ENCODE measurements around the gene STX18. TPM values are rescaled to one million over a fixed set of nuclear protein-coding genes. Genes with fewer than 3 reads are reported as not detected.

Gene STX18
- total RNA-seq, 1 donor from 2014 or later, result 15.1 TPM

GRCh38 chr4:4419896-4420295 is 122.0 kb downstream of the STX18 start:
- no peaks in the 10 kb centered on the region for H3K27me3 ChIP-seq (ENCODE audit: control insufficient read depth in 3 of 3, insufficient read depth in 3 of 3, low read length in 3 of 3)
- peaks cover 48 to 53% (median 52%) of the 10 kb centered on the region in 3 donors for H3K36me3 ChIP-seq (ENCODE audit: control insufficient read depth in 3 of 3, insufficient read depth in 3 of 3, low read length in 3 of 3)
- no peak overlapping the region for H3K4me3 ChIP-seq (ENCODE audit: low read length in 3 of 3)
- no peak overlapping the region for H3K9ac ChIP-seq (ENCODE audit: low read depth in 1 of 3, low read length in 3 of 3)
- no peaks in the 10 kb centered on the region for H3K4me1 ChIP-seq (ENCODE audit: control insufficient read depth in 3 of 3, insufficient read depth in 3 of 3, low read length in 3 of 3)
- no peak overlapping the region for H3K27ac ChIP-seq (ENCODE audit: low read depth, low read length)
- no peaks in the 10 kb centered on the region for H3K9me3 ChIP-seq (ENCODE audit: control insufficient read depth in 3 of 3, low read length in 3 of 3)

GRCh38 chr4:4418676-4419390 is 123.0 kb downstream of the STX18 start:
- Histone ChIP-seq H3K36me3 (ENCODE audit: control insufficient read depth in 3 of 3, insufficient read depth in 3 of 3, low read length in 3 of 3) (peaks cover 43 to 47% (median 46%) of the 10 kb centered on the region in 3 donors), H3K4me1 (ENCODE audit: control insufficient read depth in 3 of 3, insufficient read depth in 3 of 3, low read length in 3 of 3) (no peaks in the 10 kb centered on the region), H3K4me3 (ENCODE audit: low read length in 3 of 3) (no peak overlapping the region)

GRCh38 chr4:4417886-4418285 is 124.0 kb downstream of the STX18 start:
- no peak overlapping the region for H3K27ac ChIP-seq (ENCODE audit: low read depth, low read length)
- no peak overlapping the region for H3K9ac ChIP-seq (ENCODE audit: low read depth in 1 of 3, low read length in 3 of 3)
- peaks cover 35 to 39% (median 38%) of the 10 kb centered on the region in 3 donors for H3K36me3 ChIP-seq (ENCODE audit: control insufficient read depth in 3 of 3, insufficient read depth in 3 of 3, low read length in 3 of 3)
- no peak overlapping the region for H3K4me3 ChIP-seq (ENCODE audit: low read length in 3 of 3)
- no peaks in the 10 kb centered on the region for H3K4me1 ChIP-seq (ENCODE audit: control insufficient read depth in 3 of 3, insufficient read depth in 3 of 3, low read length in 3 of 3)
- H3K27me3 ChIP-seq (ENCODE audit: control insufficient read depth in 3 of 3, insufficient read depth in 3 of 3, low read length in 3 of 3), result no peaks in the 10 kb centered on the region
- no peaks in the 10 kb centered on the region for H3K9me3 ChIP-seq (ENCODE audit: control insufficient read depth in 3 of 3, low read length in 3 of 3)

More at GRCh38 chr4:4418676-4419390, 123.0 kb downstream of the STX18 start:
- Histone ChIP-seq H3K27ac (ENCODE audit: low read depth, low read length) (no peak overlapping the region), H3K27me3 (ENCODE audit: control insufficient read depth in 3 of 3, insufficient read depth in 3 of 3, low read length in 3 of 3) (no peaks in the 10 kb centered on the region), H3K9ac (ENCODE audit: low read depth in 1 of 3, low read length in 3 of 3) (no peak overlapping the region), H3K9me3 (ENCODE audit: control insufficient read depth in 3 of 3, low read length in 3 of 3) (no peaks in the 10 kb centered on the region)

GRCh38 chr4:4416981-4417380 is 124.9 kb downstream of the STX18 start:
- Histone ChIP-seq H3K36me3 (ENCODE audit: control insufficient read depth in 3 of 3, insufficient read depth in 3 of 3, low read length in 3 of 3) (peaks cover 32 to 37% (median 35%) of the 10 kb centered on the region in 3 donors), H3K4me3 (ENCODE audit: low read length in 3 of 3) (no peak overlapping the region), H3K27me3 (ENCODE audit: control insufficient read depth in 3 of 3, insufficient read depth in 3 of 3, low read length in 3 of 3) (no peaks in the 10 kb centered on the region), H3K4me1 (ENCODE audit: control insufficient read depth in 3 of 3, insufficient read depth in 3 of 3, low read length in 3 of 3) (no peaks in the 10 kb centered on the region), H3K9ac (ENCODE audit: low read depth in 1 of 3, low read length in 3 of 3) (no peak overlapping the region), H3K9me3 (ENCODE audit: control insufficient read depth in 3 of 3, low read length in 3 of 3) (no peaks in the 10 kb centered on the region), H3K27ac (ENCODE audit: low read depth, low read length) (no peak overlapping the region)

GRCh38 chr4:4415806-4416805 is 125.7 kb downstream of the STX18 start:
- Histone ChIP-seq H3K36me3 (ENCODE audit: control insufficient read depth in 3 of 3, insufficient read depth in 3 of 3, low read length in 3 of 3) (peaks cover 28 to 30% (median 28%) of the 10 kb centered on the region in 3 donors), H3K9me3 (ENCODE audit: control insufficient read depth in 3 of 3, low read length in 3 of 3) (no peaks in the 10 kb centered on the region), H3K4me3 (ENCODE audit: low read length in 3 of 3) (no peak overlapping the region), H3K9ac (ENCODE audit: low read depth in 1 of 3, low read length in 3 of 3) (no peak overlapping the region), H3K4me1 (ENCODE audit: control insufficient read depth in 3 of 3, insufficient read depth in 3 of 3, low read length in 3 of 3) (no peaks in the 10 kb centered on the region), H3K27ac (ENCODE audit: low read depth, low read length) (no peak overlapping the region), H3K27me3 (ENCODE audit: control insufficient read depth in 3 of 3, insufficient read depth in 3 of 3, low read length in 3 of 3) (no peaks in the 10 kb centered on the region)

- no peak overlapping the region for H3K27ac ChIP-seq (ENCODE audit: low read depth, low read length)
- H3K9ac ChIP-seq (ENCODE audit: low read depth in 1 of 3, low read length in 3 of 3), result no peak overlapping the region
- peaks cover 20 to 23% (median 21%) of the 10 kb centered on the region in 3 donors for H3K36me3 ChIP-seq (ENCODE audit: control insufficient read depth in 3 of 3, insufficient read depth in 3 of 3, low read length in 3 of 3)
- H3K9me3 ChIP-seq (ENCODE audit: control insufficient read depth in 3 of 3, low read length in 3 of 3), result no peaks in the 10 kb centered on the region
- H3K27me3 ChIP-seq (ENCODE audit: control insufficient read depth in 3 of 3, insufficient read depth in 3 of 3, low read length in 3 of 3), result peaks cover 0 to 4% (median 0%) of the 10 kb centered on the region in 3 donors
- no peak overlapping the region for H3K4me3 ChIP-seq (ENCODE audit: low read length in 3 of 3)
- no peaks in the 10 kb centered on the region for H3K4me1 ChIP-seq (ENCODE audit: control insufficient read depth in 3 of 3, insufficient read depth in 3 of 3, low read length in 3 of 3)
Observed at GRCh38 chr4:4415107-4415805, 126.6 kb downstream of the STX18 start.

GRCh38 chr4:4413806-4414205 is 128.0 kb downstream of the STX18 start:
- H3K27ac ChIP-seq (ENCODE audit: low read depth, low read length), result no peak overlapping the region
- H3K27me3 ChIP-seq (ENCODE audit: control insufficient read depth in 3 of 3, insufficient read depth in 3 of 3, low read length in 3 of 3), result peaks cover 0 to 9% (median 6%) of the 10 kb centered on the region in 3 donors
- no peak overlapping the region for H3K9ac ChIP-seq (ENCODE audit: low read depth in 1 of 3, low read length in 3 of 3)
- H3K4me1 ChIP-seq (ENCODE audit: control insufficient read depth in 3 of 3, insufficient read depth in 3 of 3, low read length in 3 of 3), result no peaks in the 10 kb centered on the region
- H3K36me3 ChIP-seq (ENCODE audit: control insufficient read depth in 3 of 3, insufficient read depth in 3 of 3, low read length in 3 of 3), result peaks cover 7 to 9% (median 8%) of the 10 kb centered on the region in 3 donors
- H3K4me3 ChIP-seq (ENCODE audit: low read length in 3 of 3), result no peak overlapping the region
- H3K9me3 ChIP-seq (ENCODE audit: control insufficient read depth in 3 of 3, low read length in 3 of 3), result no peaks in the 10 kb centered on the region

GRCh38 chr4:4413373-4413725 is 128.5 kb downstream of the STX18 start:
- Histone ChIP-seq H3K27me3 (ENCODE audit: control insufficient read depth in 3 of 3, insufficient read depth in 3 of 3, low read length in 3 of 3) (peaks cover 0 to 9% (median 9%) of the 10 kb centered on the region in 3 donors), H3K4me3 (ENCODE audit: low read length in 3 of 3) (no peak overlapping the region), H3K27ac (ENCODE audit: low read depth, low read length) (no peak overlapping the region), H3K9me3 (ENCODE audit: control insufficient read depth in 3 of 3, low read length in 3 of 3) (no peaks in the 10 kb centered on the region), H3K9ac (ENCODE audit: low read depth in 1 of 3, low read length in 3 of 3) (no peak overlapping the region), H3K36me3 (ENCODE audit: control insufficient read depth in 3 of 3, insufficient read depth in 3 of 3, low read length in 3 of 3) (peaks cover 4 to 5% (median 5%) of the 10 kb centered on the region in 3 donors), H3K4me1 (ENCODE audit: control insufficient read depth in 3 of 3, insufficient read depth in 3 of 3, low read length in 3 of 3) (no peaks in the 10 kb centered on the region)

GRCh38 chr4:4412641-4413372 is 129.0 kb downstream of the STX18 start:
- peaks cover 0 to 4% (median 0%) of the 10 kb centered on the region in 3 donors for H3K4me1 ChIP-seq (ENCODE audit: control insufficient read depth in 3 of 3, insufficient read depth in 3 of 3, low read length in 3 of 3)
- H3K27ac ChIP-seq (ENCODE audit: low read depth, low read length), result no peak overlapping the region
- H3K9ac ChIP-seq (ENCODE audit: low read depth in 1 of 3, low read length in 3 of 3), result no peak overlapping the region
- peaks cover 3 to 13% (median 9%) of the 10 kb centered on the region in 3 donors for H3K27me3 ChIP-seq (ENCODE audit: control insufficient read depth in 3 of 3, insufficient read depth in 3 of 3, low read length in 3 of 3)
- H3K9me3 ChIP-seq (ENCODE audit: control insufficient read depth in 3 of 3, low read length in 3 of 3), result no peaks in the 10 kb centered on the region
- peaks cover under 1 to 5% (median 3%) of the 10 kb centered on the region in 3 donors for H3K36me3 ChIP-seq (ENCODE audit: control insufficient read depth in 3 of 3, insufficient read depth in 3 of 3, low read length in 3 of 3)
- no peak overlapping the region for H3K4me3 ChIP-seq (ENCODE audit: low read length in 3 of 3)

Measured in skeletal muscle tissue (tissue), 4 donors.